Colon (tissue), 2 donors: ENCODE measurements around the gene PACSIN2.
"Not testable (repeated sequence)": the region's sequence is repeated elsewhere in the genome, so short reads cannot be mapped to it uniquely, and the experiment has no call there.

Experiments
- FAIRE-seq: peaks from 2 replicates; lab custom pipeline; 2012; peaks lifted over from hg19 to GRCh38; lab: Jason Lieb, UNC
- donor health status: control.
- donor health status: control.

The PACSIN2 gene

DNA sequence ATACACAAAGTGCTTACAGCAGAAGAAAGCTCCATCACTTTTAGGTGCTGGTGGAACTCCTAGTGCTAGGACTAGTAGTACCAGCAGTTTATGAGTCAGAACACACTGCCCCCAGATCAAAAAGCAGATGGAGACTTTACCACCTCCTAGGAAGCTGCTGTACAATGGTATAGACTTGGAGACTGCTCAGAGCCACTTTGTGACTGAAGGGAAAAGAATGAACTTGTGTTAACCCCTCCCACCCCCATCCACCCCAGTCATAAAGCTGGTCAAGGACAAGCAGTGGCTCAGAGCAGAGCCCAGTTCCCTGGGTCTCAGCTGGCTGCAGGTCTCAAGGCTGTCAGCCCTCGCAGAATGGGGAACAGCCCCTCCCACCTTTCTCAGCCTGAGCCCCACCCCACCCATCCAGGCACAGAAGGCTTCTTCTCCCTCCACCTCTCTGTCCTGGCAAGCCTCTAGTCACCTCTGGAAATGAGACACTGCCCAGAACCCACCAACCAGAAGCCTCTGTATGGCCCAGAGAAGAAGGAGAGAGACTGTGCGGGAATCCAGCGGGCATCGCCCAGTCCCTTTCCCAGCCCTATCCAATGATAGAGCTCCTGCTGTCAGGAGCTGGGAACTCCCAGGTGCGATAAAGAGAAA, 23.8 kb downstream of the PACSIN2 start:
- FAIRE-seq: no peak

DNA sequence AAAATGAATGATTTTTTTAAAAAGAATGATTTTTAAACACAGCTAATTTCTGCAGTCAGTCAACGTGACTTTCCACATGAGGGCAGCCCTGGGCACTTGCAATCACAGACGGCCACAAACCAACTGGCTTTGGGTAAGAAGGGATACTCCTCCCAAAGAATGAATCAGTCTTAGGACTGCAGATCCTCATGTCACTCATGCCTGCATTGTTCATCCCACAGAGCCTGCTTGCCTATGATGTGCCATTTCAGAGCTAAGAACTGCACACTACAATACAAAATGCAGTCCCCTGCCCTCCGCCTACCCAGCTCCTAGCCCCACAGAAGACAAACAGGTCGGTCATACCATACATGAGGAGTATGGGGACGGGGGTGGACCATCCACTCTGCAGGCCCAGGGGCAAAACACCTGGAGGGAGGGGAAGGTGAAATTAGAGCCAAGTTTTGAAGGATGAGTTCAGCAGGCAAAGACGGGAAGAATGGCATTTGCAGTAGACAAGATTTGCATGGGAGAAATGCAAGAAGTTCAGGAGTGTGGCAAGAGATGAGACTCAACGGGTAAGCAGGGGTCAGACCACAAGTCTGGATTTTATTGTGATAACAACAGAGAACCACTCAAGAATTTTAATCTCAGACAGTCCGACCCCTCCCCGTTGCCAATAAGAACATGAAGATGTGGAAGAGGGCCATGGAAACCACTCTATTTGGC, 24.7 kb downstream of the PACSIN2 start:
- no peak for FAIRE-seq

DNA sequence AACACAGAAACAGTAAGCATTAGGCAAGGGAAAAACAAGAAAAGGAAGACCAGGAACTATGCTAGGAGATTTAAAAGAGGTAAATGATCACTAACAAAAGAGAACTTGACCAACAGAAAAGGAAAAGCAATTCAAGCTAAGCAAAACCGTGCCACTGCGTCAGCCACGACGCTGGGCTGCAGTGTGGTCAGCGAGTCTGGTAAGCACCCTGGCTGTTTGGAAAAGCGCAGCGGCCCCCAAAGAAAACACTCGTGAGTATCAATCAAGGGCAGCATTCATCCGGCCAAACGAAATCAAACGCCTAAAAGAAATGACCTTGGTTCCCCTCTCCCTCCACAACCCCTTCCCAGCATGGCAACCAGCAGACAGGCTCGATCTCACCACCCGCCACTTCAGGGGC, 28.8 kb downstream of the PACSIN2 start:
- no peak for FAIRE-seq

DNA sequence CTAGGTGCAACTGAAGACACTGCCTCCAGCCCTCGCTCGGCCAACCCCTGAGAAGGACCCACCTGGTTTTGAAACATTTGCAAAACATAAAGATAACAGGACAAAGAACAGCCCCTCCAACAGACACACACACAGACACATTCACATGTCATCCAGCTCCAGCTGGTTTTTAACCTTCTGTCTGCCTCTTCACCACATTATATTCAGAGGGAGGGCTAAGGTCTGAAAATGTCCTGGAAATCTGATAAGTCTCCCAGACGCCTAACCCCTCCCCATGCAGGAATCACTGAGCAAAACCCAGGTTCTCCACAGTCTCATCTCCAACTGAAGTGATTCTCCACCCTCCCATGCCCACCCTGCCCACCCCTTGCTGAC, 29.4 kb downstream of the PACSIN2 start:
- FAIRE-seq: no peak

DNA sequence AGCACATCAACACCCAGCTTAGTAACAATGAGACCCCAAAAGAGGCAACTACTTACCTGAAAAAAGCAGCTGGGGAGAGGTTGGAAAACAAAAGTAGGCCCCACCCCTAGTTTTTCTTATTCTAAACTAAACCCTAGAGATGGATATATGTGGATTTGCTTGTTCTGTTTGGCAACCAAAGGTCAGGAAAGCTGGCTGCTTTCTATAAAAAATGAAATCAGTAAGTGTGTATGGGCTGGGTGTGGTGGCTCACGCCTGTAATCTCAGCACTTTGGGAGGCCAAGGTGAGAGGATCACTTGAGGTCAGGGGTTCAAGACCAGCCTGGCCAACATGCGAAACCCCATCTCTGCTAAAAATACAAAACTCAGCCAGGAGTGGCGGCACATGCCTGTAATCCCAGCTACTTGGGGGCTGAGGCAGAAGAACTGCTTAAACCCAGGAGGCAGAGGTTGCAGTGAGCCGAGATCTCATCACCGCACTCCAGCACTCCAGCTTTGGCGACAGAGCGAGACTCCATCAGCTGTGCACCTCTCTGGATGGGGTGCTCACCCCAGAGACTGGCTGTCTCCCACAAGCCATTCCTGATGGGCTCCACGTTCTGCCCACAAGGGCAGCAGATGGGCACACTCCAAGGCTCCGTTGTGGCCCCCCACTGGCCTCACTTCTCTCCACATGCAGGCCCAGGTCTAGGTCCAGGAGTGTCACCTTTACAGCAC, 30.0 kb downstream of the PACSIN2 start:
- no peak for FAIRE-seq

DNA sequence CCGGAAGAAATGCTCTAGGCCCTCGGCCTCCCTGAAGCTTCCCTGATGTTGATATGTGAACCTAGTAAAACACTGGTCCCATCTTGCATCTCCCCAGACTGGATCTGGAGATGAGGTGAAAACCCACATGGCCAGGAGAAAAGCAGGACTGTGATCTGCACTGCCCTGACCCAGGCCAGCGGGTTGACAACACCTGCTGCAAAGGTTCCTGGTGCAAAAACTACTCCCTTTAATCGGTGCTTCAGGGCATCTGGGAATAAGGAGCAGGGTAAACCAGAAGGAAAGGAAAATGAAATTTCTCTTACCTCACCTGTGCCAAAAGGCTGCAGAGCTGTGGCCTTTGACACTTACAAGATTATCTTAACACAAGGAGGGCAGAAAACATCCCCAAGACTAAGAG, 30.6 kb downstream of the PACSIN2 start:
- FAIRE-seq: no peak

DNA sequence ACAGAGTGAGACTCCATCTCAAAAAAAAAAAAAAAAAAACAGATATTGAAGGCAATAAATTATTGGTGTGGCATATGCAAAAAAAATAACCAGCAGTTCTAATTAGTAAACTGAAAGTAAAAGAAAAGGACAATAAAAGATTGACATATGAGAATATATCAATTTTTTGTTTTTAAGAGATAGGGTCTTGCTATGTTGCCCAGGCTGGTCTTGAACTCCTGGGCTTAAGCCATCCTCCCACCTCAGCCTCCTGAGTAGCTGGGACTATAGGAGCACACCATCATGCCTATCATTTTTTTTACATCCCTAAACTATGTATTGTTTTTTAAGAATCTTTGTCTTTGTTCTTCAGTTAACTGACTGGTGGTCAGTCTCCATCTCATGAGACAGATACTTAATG, 31.5 kb downstream of the PACSIN2 start:
- no peak for FAIRE-seq

DNA sequence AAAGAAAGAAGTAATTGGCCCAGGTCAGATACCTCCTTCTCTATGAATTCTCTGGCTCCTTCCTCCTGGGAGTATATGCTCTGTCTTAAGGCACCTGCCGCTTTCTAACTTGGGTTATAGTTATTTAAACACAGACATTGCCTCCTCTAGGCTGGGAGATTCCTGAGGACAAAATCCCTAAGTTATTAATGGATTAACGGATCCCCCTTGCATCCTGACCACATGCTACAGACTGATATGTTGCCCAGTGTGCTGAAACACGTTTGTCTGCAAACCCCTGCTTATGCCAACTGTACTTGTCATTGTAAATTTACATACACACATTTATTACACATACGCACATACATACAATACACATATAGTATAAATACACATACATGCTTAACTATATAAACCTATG, 35.3 kb downstream of the PACSIN2 start:
- no peak for FAIRE-seq

DNA sequence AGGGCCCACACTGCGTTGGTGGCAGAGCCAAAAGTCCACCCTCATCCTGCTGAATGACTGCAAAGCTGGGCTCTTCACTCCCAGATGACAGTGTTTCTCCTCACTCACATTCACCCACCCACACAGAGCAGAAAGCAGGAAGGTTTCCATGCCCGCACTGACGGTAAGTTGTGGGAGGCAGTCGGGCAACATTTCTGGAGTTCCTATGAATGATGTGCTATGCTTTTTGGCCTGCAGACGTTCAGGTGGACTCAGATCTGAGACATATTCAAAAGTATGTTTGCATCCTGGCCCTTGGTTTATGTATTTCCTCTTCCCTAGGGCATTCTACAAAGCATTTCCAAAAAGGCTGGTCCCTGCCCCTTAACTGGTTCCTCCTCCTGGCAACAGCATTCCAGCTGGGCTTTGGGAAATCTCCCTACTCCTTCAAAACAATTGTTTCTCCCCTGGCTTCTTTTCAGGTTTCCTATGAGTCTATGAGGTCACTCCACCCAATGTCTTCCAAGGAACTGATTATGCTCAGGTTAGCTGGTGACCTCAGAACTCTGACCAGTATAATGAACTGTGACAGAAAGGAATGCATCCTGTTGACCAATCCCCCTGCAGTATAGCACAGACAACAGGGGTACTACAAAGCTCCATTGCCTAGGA, 36.4 kb downstream of the PACSIN2 start:
- FAIRE-seq: no peak

DNA sequence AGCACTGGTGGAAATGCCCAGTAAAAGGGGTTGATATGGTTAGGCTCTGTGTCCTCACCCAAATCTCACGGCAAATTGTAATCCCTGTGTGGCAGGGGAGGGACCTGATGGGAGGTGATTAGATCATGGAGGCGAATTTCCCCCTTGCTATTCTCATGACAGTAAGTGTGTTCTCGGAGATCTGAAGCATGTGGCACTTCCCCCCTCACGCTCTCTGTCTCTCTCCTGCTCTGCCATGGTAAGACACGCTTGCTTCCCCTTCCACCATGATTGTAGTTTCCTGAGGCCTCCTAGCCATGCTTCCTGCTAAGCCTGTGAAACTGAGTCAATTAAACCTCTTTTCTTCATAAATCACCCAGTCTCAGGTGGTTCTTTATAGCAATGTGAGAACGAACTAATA, 37.4 kb downstream of the PACSIN2 start:
- FAIRE-seq: no peak

DNA sequence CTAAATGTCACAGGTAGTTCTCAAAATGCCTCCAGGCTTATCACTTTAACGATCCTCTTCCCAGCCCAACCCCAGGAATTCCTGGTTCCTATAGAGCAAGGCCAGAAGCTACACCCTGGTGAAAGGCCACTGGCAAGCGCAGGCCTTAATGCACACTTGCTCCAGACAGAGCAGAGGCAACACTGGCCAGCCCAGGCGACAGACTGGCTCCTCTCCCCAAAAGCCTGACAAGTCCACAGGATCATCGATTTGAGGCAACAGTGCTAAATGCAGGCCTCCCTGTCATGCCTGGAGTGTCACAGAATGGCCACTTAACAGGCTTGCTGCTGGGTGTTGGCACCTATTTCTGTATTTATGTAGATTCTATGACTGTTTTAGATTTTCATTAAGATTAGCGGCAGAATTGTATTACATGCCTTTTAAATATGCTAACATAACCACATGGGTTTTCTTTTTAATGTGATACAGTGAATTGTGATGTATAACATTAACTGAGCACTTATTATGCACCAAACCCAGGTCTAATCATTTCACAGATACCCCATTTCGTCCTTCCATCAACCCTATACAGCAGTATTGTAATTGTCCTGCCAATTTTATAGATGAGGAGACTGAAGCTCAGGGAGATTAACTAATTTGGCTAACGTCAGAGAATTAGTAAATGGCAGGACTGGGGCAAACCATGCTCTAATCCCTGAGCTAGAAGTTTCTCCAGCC, 38.6 kb downstream of the PACSIN2 start:
- no peak for FAIRE-seq

DNA sequence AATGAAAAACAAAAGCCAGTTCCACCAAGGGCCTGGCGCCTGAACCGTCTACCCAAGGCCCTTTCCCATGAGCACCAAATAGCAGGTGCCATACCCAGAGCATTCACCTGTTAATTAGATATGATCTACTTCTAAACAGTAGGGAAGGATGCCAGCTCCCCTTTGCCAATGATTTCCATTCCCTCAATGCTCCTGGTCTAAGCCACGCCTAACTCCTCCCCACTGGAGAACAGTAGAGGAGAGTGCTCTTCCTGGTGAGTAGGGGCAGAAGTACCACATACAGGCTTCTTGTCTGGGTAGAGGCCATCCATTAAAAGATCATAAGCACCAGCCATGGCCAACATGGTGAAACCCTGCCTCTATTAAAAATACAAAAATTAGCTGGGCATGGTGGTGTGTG, 40.7 kb downstream of the PACSIN2 start:
- FAIRE-seq: no peak

DNA sequence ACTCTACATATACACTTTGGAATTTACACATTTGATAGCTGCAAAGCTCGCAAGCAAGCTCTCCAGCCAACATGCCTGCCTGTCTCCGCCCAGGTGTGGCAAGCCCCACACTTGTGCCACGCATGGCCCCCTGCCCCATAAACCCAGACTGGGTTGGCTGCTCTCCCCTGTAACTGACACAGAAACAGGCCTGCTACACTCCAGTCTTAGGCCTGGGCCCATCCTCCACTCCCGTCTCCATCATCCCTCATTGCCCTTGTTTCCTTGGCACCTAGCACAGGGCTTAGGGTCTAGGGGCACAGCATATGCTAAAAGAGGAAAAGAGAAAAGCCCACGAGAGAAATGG, 41.4 kb downstream of the PACSIN2 start:
- no peak for FAIRE-seq

DNA sequence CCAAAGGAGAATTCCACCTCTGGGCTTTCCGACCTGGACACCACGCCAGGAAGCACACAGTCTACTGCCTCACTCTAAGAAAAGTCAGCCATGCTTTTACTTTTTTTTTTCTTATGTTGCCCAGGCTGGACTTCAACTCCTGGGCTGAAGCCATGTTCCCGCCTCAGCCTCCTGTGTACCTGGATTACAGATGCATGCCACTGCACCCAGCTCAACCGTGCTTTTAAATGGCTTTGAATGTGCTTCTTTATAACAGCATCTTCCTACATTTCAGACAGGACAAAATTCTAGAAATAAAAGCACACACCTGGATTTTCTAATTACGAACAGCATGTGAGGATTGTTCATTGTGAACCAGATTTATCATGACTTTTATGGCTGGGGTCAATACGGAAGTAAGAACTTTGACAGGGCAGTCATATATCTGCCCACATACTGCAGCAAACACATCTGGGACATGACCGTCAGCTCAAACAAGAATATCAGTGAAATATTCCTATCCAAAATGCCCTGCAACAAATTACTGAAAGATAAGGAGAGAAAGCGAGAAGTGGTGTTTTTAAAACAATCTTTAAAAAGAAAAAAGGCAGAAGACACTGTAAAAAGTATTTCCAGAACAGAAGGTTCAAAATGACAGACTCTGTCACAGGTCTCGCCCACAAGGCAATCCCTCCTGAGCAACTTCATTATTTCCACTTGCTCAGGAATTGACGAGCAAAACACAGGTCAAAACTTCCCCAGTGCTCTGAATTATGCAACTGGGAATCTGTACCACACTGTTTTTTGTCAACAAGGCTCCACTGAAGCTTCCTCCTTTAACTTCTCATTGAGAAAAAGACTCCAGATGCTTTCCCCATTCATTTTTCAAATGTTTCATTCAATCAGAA, 42.1 kb downstream of the PACSIN2 start:
- FAIRE-seq: no peak

DNA sequence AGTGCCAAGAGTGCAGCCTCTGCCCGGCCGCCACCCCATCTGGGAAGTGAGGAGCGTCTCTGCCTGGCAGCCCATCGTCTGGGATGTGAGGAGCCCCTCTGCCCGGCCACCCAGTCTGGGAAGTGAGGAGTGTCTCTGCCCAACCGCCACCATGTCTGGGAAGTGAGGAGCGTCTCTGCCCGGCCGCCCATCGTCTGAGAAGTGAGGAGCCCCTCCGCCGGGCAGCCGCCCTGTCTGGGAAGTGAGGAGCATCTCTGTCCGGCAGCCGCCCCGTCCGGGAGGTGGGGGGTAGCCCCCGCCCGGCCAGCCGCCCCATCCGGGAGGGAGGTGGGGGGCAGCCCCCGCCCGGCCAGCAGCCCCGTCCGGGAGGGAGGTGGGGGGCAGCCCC, 43.5 kb downstream of the PACSIN2 start:
- FAIRE-seq: not testable (repeated sequence)

DNA sequence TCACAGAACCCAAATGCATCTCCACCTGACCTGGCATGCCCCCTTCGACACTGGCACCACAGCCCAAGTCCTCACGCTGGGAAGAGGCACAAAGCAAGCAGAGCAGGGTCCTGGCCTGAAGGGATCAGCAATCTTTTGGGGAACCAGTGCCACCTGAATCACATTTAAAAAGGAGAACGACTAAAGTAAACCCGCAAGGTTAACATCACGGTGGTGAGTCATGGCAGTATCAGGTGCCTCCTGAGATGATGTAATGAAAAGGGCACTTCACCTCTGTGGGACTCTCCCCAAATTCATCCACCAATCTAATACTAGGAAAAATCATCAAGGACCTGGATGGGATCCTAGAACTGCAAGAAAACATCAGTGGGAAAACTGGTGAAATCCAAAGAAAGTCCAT, 44.9 kb downstream of the PACSIN2 start:
- FAIRE-seq: no peak

DNA sequence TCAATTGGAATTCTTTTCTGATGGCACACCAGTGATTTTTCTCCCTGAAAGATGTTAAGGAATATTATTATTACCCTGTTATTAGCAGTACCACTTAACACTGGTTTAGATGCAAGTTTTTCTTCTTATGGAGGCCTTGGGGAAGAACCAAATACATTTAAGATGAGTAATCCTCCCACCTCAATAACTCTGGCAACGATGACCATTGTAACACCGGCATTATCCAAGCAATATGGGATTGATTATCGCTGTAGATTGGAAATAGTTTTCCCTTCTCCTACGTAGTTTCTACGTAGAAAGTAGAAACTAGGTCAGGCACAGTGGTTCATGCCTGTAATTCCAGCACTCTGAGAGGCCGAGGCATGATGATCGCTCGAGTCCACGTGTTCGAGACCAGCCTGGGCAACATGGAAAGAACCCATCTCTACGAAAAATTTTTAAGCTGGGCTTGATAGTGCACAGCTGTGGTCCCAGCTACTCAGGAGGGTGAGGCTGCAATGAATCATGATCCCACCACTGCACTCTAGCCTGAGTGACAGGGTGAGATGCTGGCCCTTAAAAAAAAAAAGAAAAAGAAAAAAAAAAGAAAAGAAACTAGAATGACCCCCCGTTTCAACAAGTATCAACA, 45.5 kb downstream of the PACSIN2 start:
- FAIRE-seq: no peak

DNA sequence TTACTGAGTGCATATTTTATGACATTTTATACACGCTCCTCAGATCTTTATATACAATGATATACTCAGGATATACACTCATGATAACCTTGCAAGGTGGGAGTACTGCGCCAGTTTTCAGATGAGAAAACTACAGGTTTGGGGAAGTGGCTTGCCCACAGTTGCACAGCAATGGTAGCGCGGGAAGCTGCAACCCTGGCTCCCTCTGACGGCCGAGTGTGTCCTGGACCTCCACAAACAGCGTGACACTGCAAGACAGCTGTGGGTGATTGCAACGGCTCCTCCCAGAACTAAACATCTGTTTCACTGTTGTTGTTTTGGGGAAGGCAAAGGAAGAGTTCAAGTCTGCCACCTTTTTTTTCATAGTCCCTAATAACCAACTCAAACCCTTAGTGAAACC, 47.0 kb downstream of the PACSIN2 start:
- FAIRE-seq: no peak

DNA sequence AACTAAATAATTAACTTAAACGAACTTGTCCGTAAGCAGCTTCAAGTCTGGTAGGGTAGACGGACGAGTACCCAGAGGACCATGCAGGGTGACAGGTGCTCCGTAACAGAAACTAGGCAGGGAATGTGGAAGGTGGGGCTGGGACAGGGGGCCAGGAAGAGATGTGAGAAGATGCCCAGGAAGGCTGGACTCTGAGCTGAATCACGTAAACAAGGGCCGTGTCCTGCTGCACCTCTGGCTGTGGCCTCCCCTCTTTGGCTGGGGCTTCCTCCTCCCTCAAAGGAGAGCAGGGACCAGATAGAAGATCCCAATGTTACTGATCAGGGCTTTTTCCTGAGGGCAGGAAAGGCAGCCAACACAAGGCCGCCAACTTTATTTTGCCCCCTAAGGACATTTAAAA, 47.9 kb downstream of the PACSIN2 start:
- no peak for FAIRE-seq

DNA sequence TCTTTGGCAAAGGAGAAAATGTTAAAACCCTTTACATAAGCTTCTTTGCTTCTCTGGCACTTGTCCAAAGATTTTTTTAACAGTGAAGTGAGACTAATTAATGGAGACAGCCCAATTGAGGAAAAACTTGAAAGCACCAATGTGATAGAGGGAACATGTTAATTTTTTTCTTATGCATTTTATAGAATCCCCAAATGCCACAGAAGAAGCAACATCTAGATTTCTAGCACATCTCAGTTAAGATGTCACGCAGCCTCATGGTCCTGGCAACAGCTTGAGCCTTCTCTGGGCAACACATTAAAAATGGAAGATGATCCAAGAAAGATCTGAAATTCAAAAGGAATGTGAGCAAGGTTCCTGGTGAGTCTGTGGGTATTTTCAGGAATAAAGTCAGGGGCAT, 48.5 kb downstream of the PACSIN2 start:
- FAIRE-seq: no peak
